T-helper 2 cell treated with Interferon-gamma antibody and Interleukin-4, amounts not matched to agents 5 μg/mL and 100 μg/mL, for 36 hours (primary cell): ENCODE measurements around the gene DOCK9.

Source experiments
- DNase-seq: peaks from one replicate; pipeline ENCODE4 v3.0.0; 2021; ENCODE audit warnings: low spot score
- H3K27ac Mint-ChIP-seq: one replicate; pipeline ENCODE4 v1.8.0; 2021; ENCODE audit warnings: mild to moderate bottlenecking, mixed read lengths
- H3K27me3 Mint-ChIP-seq: one replicate; pipeline ENCODE4 v1.8.0; 2021; ENCODE audit warnings: low read depth, mixed read lengths
- H3K36me3 Mint-ChIP-seq: one replicate; pipeline ENCODE4 v1.8.0; 2021; ENCODE audit warnings: low read depth, mixed read lengths
- H3K4me1 Mint-ChIP-seq: one replicate; pipeline ENCODE4 v1.8.0; 2021; ENCODE audit warnings: low read depth, mixed read lengths
- H3K4me3 Mint-ChIP-seq: one replicate; pipeline ENCODE4 v1.8.0; 2022; ENCODE audit warnings: mild to moderate bottlenecking, moderate library complexity, mixed read lengths
- H3K9me3 Mint-ChIP-seq: one replicate; pipeline ENCODE4 v1.8.0; 2021; ENCODE audit warnings: mixed read lengths

DOCK9 gene

GRCh38 chr13:98959786-98960605 is 17.9 kb downstream of the DOCK9 start:
- H3K4me1 Mint-ChIP-seq = peaks cover 4% of the 10 kb centered on the region
- peaks cover 6% of the 10 kb centered on the region for H3K36me3 Mint-ChIP-seq
- H3K27me3 Mint-ChIP-seq = no peaks in the 10 kb centered on the region
- H3K27ac Mint-ChIP-seq = no peak overlapping the region
- DNase-seq = no peak
- peaks cover 5% of the 10 kb centered on the region for H3K9me3 Mint-ChIP-seq
- no peak overlapping the region for H3K4me3 Mint-ChIP-seq

GRCh38 chr13:98959291-98959690 is 18.6 kb downstream of the DOCK9 start:
- peaks cover 9% of the 10 kb centered on the region for H3K36me3 Mint-ChIP-seq
- H3K9me3 Mint-ChIP-seq = peaks cover 5% of the 10 kb centered on the region
- peaks cover 4% of the 10 kb centered on the region for H3K4me1 Mint-ChIP-seq
- no peaks in the 10 kb centered on the region for H3K27me3 Mint-ChIP-seq
- H3K27ac Mint-ChIP-seq = no peak overlapping the region
- DNase-seq = no peak
- H3K4me3 Mint-ChIP-seq = no peak overlapping the region

GRCh38 chr13:98958443-98958794 is 19.4 kb downstream of the DOCK9 start:
- Mint-ChIP-seq H3K9me3 (no peaks in the 10 kb centered on the region), H3K27ac (no peak overlapping the region), H3K4me3 (no peak overlapping the region), H3K4me1 (peaks cover 4% of the 10 kb centered on the region), H3K36me3 (peaks cover 13% of the 10 kb centered on the region), H3K27me3 (no peaks in the 10 kb centered on the region)
- DNase-seq = no peak

- no peaks in the 10 kb centered on the region for H3K27me3 Mint-ChIP-seq
- no peaks in the 10 kb centered on the region for H3K9me3 Mint-ChIP-seq
- no peak for DNase-seq
- peaks cover 4% of the 10 kb centered on the region for H3K4me1 Mint-ChIP-seq
- H3K36me3 Mint-ChIP-seq = peaks cover 13% of the 10 kb centered on the region
- no peak overlapping the region for H3K4me3 Mint-ChIP-seq
- H3K27ac Mint-ChIP-seq = no peak overlapping the region
These were observed 20.0 kb downstream of the DOCK9 start for GRCh38 chr13:98957731-98958442.

GRCh38 chr13:98955336-98955735 is 22.5 kb downstream of the DOCK9 start:
- Mint-ChIP-seq H3K27ac (no peak overlapping the region), H3K36me3 (peaks cover 17% of the 10 kb centered on the region), H3K27me3 (no peaks in the 10 kb centered on the region), H3K9me3 (no peaks in the 10 kb centered on the region), H3K4me3 (no peak overlapping the region), H3K4me1 (peaks cover 4% of the 10 kb centered on the region)
- DNase-seq = no peak

- Mint-ChIP-seq H3K4me1 (peaks cover 2% of the 10 kb centered on the region), H3K4me3 (no peak overlapping the region), H3K27me3 (no peaks in the 10 kb centered on the region), H3K36me3 (peaks cover 22% of the 10 kb centered on the region), H3K27ac (no peak overlapping the region), H3K9me3 (no peaks in the 10 kb centered on the region)
- no peak for DNase-seq
These were observed 23.6 kb downstream of the DOCK9 start for GRCh38 chr13:98954313-98954712.

GRCh38 chr13:98951266-98951665 is 26.6 kb downstream of the DOCK9 start:
- H3K9me3 Mint-ChIP-seq = no peaks in the 10 kb centered on the region
- H3K27ac Mint-ChIP-seq = no peak overlapping the region
- peaks cover 22% of the 10 kb centered on the region for H3K36me3 Mint-ChIP-seq

GRCh38 chr13:98950705-98951104 is 27.2 kb downstream of the DOCK9 start:
- DNase-seq = no peak
- H3K4me3 Mint-ChIP-seq = no peak overlapping the region
- no peaks in the 10 kb centered on the region for H3K27me3 Mint-ChIP-seq
- H3K27ac Mint-ChIP-seq = no peak overlapping the region
- peaks cover 5% of the 10 kb centered on the region for H3K4me1 Mint-ChIP-seq
- peaks cover 22% of the 10 kb centered on the region for H3K36me3 Mint-ChIP-seq
- no peaks in the 10 kb centered on the region for H3K9me3 Mint-ChIP-seq

More at GRCh38 chr13:98951266-98951665, 26.6 kb downstream of the DOCK9 start:
- no peak overlapping the region for H3K4me3 Mint-ChIP-seq
- DNase-seq = no peak
- peaks cover 5% of the 10 kb centered on the region for H3K4me1 Mint-ChIP-seq
- H3K27me3 Mint-ChIP-seq = no peaks in the 10 kb centered on the region

GRCh38 chr13:98947925-98948324 is 29.9 kb downstream of the DOCK9 start:
- Mint-ChIP-seq H3K27me3 (no peaks in the 10 kb centered on the region), H3K27ac (no peak overlapping the region), H3K36me3 (peaks cover 12% of the 10 kb centered on the region), H3K4me1 (peaks cover 5% of the 10 kb centered on the region), H3K4me3 (no peak overlapping the region), H3K9me3 (no peaks in the 10 kb centered on the region)
- no peak for DNase-seq

GRCh38 chr13:98945863-98946605 is 31.8 kb downstream of the DOCK9 start:
- Mint-ChIP-seq H3K4me3 (no peak overlapping the region), H3K36me3 (peaks cover 6% of the 10 kb centered on the region), H3K4me1 (peaks cover 5% of the 10 kb centered on the region), H3K27me3 (no peaks in the 10 kb centered on the region), H3K27ac (no peak overlapping the region), H3K9me3 (no peaks in the 10 kb centered on the region)
- no peak for DNase-seq

- Mint-ChIP-seq H3K9me3 (no peaks in the 10 kb centered on the region), H3K27me3 (no peaks in the 10 kb centered on the region), H3K36me3 (no peaks in the 10 kb centered on the region), H3K27ac (no peak overlapping the region), H3K4me3 (no peak overlapping the region), H3K4me1 (peaks cover 5% of the 10 kb centered on the region)
- no peak for DNase-seq
These were observed 33.5 kb downstream of the DOCK9 start for GRCh38 chr13:98944336-98944735.

GRCh38 chr13:98942997-98943396 is 34.9 kb downstream of the DOCK9 start:
- peaks cover 4% of the 10 kb centered on the region for H3K4me1 Mint-ChIP-seq
- H3K27ac Mint-ChIP-seq = no peak overlapping the region
- no peaks in the 10 kb centered on the region for H3K27me3 Mint-ChIP-seq
- H3K4me3 Mint-ChIP-seq = no peak overlapping the region
- H3K9me3 Mint-ChIP-seq = no peaks in the 10 kb centered on the region
- no peak for DNase-seq
- no peaks in the 10 kb centered on the region for H3K36me3 Mint-ChIP-seq

GRCh38 chr13:98942485-98942884 is 35.4 kb downstream of the DOCK9 start:
- H3K9me3 Mint-ChIP-seq = no peaks in the 10 kb centered on the region
- H3K4me3 Mint-ChIP-seq = no peak overlapping the region
- DNase-seq = no peak
- peaks cover 3% of the 10 kb centered on the region for H3K4me1 Mint-ChIP-seq
- no peak overlapping the region for H3K27ac Mint-ChIP-seq
- H3K27me3 Mint-ChIP-seq = no peaks in the 10 kb centered on the region
- H3K36me3 Mint-ChIP-seq = no peaks in the 10 kb centered on the region

GRCh38 chr13:98941536-98941935 is 36.3 kb downstream of the DOCK9 start:
- H3K27ac Mint-ChIP-seq = no peak overlapping the region

More at GRCh38 chr13:98941536-98941935, 36.3 kb downstream of the DOCK9 start:
- H3K4me3 Mint-ChIP-seq = no peak overlapping the region
- peaks cover 3% of the 10 kb centered on the region for H3K4me1 Mint-ChIP-seq
- no peak for DNase-seq
- no peaks in the 10 kb centered on the region for H3K36me3 Mint-ChIP-seq
- H3K27me3 Mint-ChIP-seq = no peaks in the 10 kb centered on the region
- H3K9me3 Mint-ChIP-seq = no peaks in the 10 kb centered on the region
